ENCODE data around the gene UTS2R.
"Not testable (repeated sequence)": the region's sequence is repeated elsewhere in the genome, so short reads cannot be mapped to it uniquely, and the experiment has no call there.

The UTS2R gene

DNA sequence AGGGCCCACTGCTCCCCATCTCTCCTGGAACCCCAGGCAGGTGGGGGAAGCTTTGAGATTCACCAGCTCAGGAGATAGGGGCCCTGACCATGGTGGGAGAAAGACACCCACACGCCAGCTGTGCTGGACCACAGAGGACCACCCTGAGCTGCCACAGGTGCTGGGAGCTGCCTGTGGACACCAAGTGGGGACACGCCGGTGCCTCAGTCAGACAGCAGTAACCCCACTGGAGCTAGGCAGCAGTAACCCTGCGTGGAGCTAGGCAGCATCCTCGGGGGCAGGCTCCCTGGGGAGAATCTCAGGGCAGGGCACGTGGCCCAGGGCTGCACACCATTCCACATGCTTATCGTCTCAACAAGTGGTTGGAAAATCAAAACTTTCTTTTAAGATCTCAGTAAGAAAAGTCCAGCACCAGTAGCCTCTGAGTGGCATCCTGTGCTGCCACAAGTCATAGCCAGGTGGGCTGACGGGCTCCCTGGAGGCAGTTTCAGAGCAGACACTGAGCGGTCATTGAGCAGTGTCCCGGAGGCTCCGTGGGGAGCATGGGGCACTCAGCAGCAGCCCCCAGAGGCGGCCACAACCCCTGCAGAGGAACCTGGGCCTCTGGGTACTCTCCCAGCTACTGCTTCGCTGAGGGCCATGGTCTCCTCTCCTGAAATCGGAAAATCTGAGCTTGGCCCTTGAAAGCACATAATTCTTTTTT lies 38.6 kb downstream of the UTS2R start:
- no peak for ATAC-seq
- Mint-ChIP-seq H3K27ac (no peak overlapping the region), H3K36me3 (peaks cover 67% of the 10 kb centered on the region), H3K4me3 (no peak overlapping the region), H3K27me3 (no peaks in the 10 kb centered on the region), H3K9me3 (no peaks in the 10 kb centered on the region), H3K4me1 (peaks cover 39% of the 10 kb centered on the region)

DNA sequence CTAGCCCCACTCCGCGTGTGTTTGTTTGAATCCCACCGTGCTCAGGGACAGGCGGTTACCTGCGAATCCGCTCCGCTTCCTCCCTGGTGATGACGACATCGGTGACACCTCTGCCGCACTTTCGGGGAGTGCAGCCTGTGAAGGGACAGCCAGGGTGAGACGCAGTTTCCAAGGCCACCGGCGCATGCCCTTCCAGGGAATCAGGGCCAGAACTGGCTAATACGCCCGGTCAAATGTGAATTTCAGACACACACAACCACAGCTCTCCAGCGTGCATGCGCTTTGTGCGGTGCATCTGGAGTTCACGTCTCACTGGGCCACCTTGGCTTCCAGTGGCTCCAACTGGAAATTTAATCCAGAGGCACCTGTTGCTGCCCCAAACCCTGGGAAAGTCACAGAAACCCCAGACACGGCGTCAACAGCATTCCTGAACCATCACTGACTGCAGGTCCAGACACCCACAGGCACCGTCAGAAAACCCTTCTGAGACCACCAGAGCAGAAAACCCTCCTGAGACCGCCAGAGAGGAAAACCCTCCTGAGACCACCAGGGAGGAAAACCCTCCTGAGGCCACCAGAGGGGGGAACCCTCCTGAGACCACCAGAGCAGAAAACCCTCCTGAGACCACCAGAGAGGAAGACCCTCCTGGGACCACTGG lies 40.0 kb downstream of the UTS2R start:
- H3K27ac Mint-ChIP-seq, result no peak overlapping the region

DNA sequence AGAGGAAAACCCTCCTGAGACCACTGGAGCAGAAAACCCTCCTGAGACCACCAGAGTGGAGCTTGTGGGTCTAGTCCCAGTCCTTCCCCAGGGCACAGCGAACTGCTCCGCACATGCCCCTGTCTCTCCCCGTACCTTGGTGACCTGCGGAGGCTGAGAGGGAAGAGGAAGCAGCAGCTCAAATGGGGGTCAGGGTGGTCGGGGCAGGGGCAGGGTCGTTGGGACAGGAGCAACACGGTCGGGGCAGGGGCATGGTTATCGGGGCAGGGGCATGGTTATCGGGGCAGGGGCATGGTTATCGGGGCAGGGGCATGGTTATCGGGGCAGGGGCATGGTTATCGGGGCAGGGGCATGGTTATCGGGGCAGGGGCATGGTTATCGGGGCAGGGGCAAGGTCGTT lies 40.5 kb downstream of the UTS2R start:
- H3K27ac Mint-ChIP-seq, result not testable (repeated sequence)

More for the DNA sequence above, 40.0 kb downstream of the UTS2R start:
- Mint-ChIP-seq H3K4me3 (no peak overlapping the region), H3K36me3 (peaks cover 65% of the 10 kb centered on the region), H3K4me1 (peaks cover 47% of the 10 kb centered on the region), H3K27me3 (no peaks in the 10 kb centered on the region), H3K9me3 (no peaks in the 10 kb centered on the region)
- ATAC-seq, result no peak

DNA sequence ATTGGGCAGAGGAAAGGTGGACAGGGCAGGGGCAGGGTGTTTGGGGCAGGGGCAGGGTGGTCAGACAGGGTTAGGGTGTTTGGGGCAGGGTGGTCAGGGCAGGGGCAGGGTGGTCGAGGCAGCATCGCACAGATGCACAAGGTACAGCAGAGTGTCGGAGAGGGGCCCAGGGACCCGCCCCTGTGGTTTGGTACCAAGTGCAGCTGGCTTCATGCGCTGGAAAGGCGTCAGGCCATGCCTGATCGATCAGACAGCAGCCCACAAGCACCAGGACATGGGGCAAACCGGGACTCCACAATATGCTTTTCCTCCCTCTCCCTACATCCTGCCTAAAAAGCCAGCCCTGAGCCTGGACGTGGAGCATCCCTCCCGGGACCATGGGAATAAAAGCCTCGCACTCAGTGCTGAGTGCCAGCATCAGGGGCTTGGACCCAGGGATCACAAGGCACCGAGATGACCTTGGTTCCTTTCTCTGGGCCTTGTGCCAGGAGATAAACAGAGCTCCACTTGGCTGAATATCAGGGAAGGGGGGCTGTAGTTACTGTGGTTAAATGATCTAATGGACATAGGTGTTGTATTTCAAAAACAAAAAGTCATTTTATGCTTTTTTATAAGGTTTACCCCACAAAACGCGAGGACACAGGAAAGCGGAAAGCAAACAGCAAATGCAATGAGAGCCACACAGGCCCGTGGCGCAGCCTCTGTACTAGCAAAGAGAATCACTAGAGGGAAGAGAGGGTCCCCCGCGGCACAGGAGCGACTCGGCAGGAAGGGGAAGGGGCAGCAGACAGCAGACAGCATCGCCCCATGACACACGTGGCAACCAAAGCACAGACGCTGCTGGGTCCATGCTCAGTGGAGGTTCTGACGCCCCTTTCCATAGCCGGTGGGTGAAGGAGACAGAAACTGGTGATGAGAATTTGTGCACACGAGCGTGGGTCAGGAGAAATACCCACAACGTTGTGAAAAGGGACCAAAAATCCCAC lies 41.3 kb downstream of the UTS2R start:
- no peak overlapping the region for H3K4me3 Mint-ChIP-seq
- no peak for ATAC-seq
- H3K36me3 Mint-ChIP-seq, result peaks cover 57% of the 10 kb centered on the region
- no peaks in the 10 kb centered on the region for H3K9me3 Mint-ChIP-seq
- no peak overlapping the region for H3K27ac Mint-ChIP-seq
- H3K27me3 Mint-ChIP-seq, result no peaks in the 10 kb centered on the region
- H3K4me1 Mint-ChIP-seq, result peaks cover 44% of the 10 kb centered on the region

More for the DNA sequence above, 40.5 kb downstream of the UTS2R start:
- not testable (repeated sequence) for ATAC-seq, H3K27me3 Mint-ChIP-seq, H3K9me3 Mint-ChIP-seq, H3K4me3 Mint-ChIP-seq
- H3K36me3 Mint-ChIP-seq, result peaks cover 65% of the 10 kb centered on the region
- peaks cover 47% of the 10 kb centered on the region for H3K4me1 Mint-ChIP-seq

DNA sequence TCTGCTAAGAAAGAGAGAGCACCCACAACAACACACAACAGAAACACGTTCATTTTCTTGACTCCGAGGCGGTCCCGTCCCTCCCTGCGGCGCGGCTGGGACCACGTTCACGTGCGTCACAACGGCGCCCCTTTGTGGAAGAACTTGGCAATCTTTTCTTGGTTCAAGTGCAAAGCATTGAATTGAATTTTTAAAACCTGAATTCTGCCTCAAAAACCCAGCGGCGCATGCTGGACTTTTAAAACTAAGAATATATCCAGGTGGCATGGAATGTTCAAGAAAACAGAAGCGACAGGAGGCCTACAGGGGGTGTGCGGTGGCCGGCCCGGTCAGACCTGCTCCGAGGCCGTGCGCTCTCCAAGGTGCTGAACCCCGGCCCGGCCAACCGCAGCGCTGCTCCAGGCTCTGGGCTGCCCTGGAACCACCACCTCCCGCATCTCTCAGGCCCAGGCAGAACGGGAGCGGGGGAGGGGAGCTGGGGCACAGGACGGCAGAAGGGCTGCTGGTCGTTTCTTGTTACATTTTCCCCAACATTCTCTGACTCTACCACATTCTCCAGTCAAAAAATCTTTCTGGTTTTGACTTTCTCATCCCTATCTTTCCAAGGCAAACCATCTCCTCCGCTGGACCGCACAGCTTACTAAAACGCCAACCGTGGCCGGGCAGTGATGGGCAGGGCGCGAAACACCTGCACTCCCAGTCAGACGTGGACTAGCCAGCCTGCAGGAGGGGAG lies 43.1 kb downstream of the UTS2R start:
- Mint-ChIP-seq H3K9me3 (no peaks in the 10 kb centered on the region), H3K4me3 (no peak overlapping the region), H3K36me3 (peaks cover 39% of the 10 kb centered on the region), H3K27me3 (no peaks in the 10 kb centered on the region), H3K4me1 (peaks cover 40% of the 10 kb centered on the region), H3K27ac (no peak overlapping the region)
- ATAC-seq, result peak; percentile 53

DNA sequence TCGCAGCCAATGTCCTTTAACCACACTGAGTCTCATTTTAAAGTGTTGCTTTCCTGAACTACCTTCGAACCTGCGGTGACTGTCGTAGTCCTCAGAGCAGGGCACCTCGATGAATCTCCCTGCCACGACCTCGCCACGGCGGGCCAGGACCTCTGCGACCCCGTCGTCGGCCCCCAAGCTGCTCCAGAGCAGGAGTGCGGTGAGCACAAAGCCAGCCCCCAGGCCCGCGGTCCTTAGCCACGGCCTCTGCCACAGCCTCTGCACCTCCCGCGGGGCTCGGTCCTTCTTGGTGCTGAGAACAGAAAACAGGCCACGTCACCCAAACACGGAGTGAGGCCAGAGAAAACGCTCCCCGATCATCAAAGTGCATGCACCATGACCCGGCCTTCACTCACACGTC lies 43.8 kb downstream of the UTS2R start:
- ATAC-seq, result no peak
- H3K36me3 Mint-ChIP-seq, result peaks cover 45% of the 10 kb centered on the region
- H3K4me1 Mint-ChIP-seq, result peaks cover 46% of the 10 kb centered on the region
- no peak overlapping the region for H3K27ac Mint-ChIP-seq
- no peaks in the 10 kb centered on the region for H3K27me3 Mint-ChIP-seq
- H3K9me3 Mint-ChIP-seq, result no peaks in the 10 kb centered on the region
- H3K4me3 Mint-ChIP-seq, result no peak overlapping the region

DNA sequence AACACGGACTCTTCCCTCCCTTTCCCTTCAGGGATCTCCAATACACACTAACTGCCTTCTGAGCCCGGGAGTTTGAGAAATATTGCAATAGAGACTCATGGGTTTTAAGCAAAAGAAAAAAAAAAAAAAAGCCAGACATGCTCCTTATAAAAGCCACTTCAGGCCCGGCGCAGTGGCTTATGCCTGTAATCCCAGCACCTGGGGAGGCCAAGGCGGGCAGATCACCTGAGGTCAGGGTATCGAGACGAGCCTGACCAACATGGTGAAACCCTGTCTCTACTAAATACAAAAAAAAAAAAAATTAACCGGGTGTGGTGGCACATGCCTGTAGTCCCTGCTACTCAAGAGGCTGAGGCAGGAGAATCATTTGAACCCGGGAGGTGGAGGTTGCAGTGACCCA lies 44.2 kb downstream of the UTS2R start:
- Mint-ChIP-seq H3K9me3 (no peaks in the 10 kb centered on the region), H3K4me1 (peaks cover 46% of the 10 kb centered on the region), H3K27me3 (no peaks in the 10 kb centered on the region), H3K27ac (no peak overlapping the region), H3K36me3 (peaks cover 47% of the 10 kb centered on the region), H3K4me3 (no peak overlapping the region)
- ATAC-seq, result no peak

DNA sequence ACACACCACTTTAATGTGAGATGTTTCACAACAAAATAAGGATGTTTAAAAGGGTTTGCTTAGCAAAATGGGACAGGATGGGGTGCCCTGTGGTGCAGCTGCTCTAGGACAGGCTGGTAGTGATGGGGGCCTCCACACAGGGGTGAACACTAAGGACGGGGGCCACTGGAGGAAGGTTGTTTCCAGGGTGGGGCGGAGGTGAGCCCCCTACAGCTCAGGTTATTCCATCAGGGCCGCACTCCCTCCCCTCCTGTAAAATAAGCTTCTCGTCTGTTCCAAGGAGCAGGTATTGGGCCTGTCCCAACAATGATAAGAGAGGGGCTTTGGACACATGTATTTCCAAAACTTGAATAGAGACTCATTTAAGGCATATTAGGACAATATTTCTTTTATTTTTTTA lies 44.7 kb downstream of the UTS2R start:
- ATAC-seq, result no peak
- Mint-ChIP-seq H3K9me3 (no peaks in the 10 kb centered on the region), H3K4me1 (peaks cover 46% of the 10 kb centered on the region), H3K4me3 (no peak overlapping the region), H3K27me3 (no peaks in the 10 kb centered on the region), H3K36me3 (peaks cover 51% of the 10 kb centered on the region), H3K27ac (no peak overlapping the region)

DNA sequence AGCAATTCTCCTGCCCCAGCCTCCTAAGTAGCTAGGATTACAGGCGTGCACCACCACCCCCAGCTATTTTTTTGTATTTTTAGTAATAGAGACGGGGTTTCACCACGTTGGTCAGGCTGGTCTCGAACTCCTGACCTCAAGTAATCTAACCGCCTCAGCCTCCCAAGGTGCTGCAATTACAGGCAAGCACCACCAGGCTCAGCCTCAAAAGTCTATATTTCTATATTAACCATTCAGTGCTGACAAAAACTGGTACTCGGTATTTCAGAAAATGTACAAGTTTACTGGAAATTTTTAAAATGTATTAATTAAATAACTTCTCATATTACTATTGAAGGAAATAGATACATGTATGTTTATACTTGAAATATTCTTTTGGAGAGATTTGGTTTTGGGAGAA lies 45.2 kb downstream of the UTS2R start:
- H3K27ac Mint-ChIP-seq, result no peak overlapping the region
- peaks cover 46% of the 10 kb centered on the region for H3K4me1 Mint-ChIP-seq
- no peaks in the 10 kb centered on the region for H3K9me3 Mint-ChIP-seq
- H3K27me3 Mint-ChIP-seq, result no peaks in the 10 kb centered on the region
- H3K36me3 Mint-ChIP-seq, result peaks cover 51% of the 10 kb centered on the region
- no peak overlapping the region for H3K4me3 Mint-ChIP-seq
- ATAC-seq, result no peak

DNA sequence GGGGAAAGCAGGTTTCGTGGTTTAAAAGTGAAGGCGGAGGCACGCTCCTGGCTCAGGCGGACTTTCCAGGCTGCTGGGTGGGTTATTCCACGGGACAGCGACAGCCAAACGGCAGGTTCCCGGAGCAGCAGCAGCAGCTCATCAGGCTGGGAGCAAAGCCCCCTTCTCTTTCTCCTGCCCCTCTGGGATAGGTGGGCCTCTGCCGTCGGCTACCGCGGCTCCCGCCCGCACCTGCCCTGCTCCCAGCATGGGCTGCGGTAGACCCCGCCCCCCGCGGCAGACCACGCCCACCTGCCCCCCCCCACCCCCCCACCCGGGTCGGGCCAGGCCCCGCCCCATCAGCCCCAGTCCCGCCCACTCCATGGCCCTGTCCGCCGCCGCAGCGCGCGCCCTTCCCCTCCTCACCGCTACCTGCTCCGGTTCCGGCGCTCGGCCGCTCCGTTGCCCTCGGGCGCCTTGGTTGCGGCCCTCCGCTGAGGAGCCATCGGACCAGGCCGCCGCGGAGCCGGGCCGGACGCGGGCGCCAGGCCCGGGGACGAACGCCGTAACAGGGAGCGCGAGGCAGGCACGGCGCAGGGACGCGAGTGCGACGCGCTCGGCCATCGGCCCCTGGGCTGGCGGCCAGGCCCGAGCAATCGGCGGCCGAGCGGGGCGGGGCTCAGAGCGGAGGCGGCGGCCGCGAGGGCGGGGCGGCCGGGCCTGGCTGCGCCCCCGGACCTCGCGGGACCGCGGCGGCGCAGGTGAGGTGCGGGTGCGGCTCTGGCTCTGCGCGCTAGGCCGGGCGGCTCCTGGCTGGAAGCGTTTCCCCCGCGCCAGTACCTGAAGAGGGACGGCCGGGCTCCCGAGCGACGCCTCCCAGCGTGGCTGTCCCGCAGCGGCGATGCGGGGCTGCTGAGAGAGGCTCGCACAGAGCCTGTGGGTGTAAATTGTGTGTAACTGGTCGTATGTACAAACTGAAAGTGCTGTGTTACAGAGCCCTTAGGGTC lies 46.7 kb downstream of the UTS2R start, which contains the start of the genes HEXD and OGFOD3:
HEXD (plus strand) TSS at position 347 of the 986 bp plus-strand sequence. CDS start 1,453 bp downstream, outside the sequence.
OGFOD3 (minus strand) TSS at position 586 of the 986 bp plus-strand sequence; CDS start at position 485, 101 bp downstream.
- ATAC-seq, result peak; percentile 95
- Mint-ChIP-seq H3K27ac (peak within 1 kb of the TSS; percentile 54), H3K4me1 (peaks cover 44% of the 10 kb centered on the region), H3K27me3 (no peaks in the 10 kb centered on the region), H3K4me3 (peak within 1 kb of the TSS; percentile 81), H3K36me3 (peaks cover 57% of the 10 kb centered on the region), H3K9me3 (no peaks in the 10 kb centered on the region)

DNA sequence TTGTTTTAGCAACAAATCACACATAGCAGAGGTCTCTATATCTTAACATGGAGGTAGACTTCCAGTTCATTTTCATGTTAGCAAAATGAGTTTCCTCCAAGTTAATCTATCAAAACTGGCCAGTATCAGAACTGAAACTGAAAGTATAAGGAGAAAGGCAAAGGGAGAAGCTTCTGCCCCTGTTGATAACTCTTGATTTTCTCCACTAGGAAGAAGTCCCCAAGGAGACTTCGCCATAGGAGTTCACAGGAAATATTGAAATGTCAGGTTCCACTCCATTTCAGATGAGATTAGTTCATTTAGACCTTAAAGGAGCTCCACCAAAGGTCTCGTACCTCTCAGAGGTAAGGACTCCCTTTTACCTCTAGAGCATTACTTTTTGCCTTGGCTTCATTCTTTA lies 48.0 kb downstream of the UTS2R start:
- ATAC-seq, result no peak
- no peaks in the 10 kb centered on the region for H3K27me3 Mint-ChIP-seq

DNA sequence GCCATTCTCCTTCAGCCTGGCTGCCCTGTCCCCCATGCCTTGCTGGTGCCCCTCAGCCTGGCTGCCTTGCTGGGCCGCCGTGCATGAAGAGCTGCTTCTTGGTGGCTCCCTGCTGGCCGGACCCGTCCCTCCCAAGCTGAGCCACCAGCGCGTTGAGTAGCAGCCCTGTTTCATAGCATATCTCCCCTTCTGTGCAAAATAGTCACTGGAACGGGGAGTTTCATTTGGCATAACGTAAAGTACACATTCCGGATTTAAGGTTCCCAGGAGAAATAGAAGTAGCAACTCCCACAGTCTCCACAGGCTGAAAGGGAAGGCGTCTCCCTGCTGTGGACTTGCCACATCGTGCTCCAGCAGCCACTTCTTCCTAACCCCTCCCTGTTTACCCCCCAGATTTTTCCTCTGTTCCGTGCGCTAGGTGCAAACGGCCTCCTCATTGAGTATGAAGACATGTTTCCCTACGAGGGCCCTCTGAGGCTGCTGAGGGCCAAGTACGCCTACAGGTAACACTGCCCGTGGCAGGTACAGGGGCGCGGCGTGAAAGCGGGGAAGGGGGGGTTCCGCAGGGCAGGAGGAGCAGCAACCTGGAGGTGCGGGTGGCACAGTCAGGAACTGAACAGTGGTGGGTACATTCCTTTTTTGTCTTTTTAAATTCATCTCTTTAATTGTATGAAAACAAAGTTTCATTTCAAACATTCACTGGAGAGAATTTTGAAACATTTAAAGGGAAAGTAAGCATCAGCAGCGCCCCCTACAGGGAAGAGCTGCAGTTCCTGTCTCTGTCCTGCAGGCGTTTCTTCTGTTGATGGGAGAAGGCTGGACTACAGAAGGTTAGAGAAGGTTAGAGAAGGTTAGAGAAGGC lies 52.7 kb downstream of the UTS2R start:
- peaks cover 48% of the 10 kb centered on the region for H3K4me1 Mint-ChIP-seq
- no peak overlapping the region for H3K4me3 Mint-ChIP-seq
- H3K36me3 Mint-ChIP-seq, result peaks cover 67% of the 10 kb centered on the region
- no peaks in the 10 kb centered on the region for H3K27me3 Mint-ChIP-seq
- peak overlapping the region; percentile 70 for H3K27ac Mint-ChIP-seq
- ATAC-seq, result peak; percentile 57
- no peaks in the 10 kb centered on the region for H3K9me3 Mint-ChIP-seq

More for the DNA sequence above, 48.0 kb downstream of the UTS2R start:
- Mint-ChIP-seq H3K27ac (peak overlapping the region; percentile 54), H3K4me3 (peak overlapping the region; percentile 81), H3K36me3 (peaks cover 55% of the 10 kb centered on the region), H3K9me3 (no peaks in the 10 kb centered on the region), H3K4me1 (peaks cover 45% of the 10 kb centered on the region)

DNA sequence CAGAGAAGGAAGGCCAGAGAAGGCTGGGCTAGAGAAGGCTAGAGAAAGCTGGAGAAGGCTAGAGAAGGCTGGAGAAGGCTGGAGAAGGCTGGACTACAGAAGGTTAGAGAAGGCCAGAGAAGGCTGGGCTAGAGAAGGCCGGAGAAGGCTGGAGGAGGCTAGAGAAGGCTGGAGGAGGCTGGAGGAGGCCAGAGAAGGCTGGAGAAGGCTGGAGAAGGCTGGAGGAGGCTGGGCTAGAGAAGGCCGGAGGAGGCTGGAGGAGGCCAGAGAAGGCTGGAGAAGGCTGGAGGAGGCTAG lies 53.2 kb downstream of the UTS2R start:
- H3K9me3 Mint-ChIP-seq, result no peaks in the 10 kb centered on the region
- H3K27ac Mint-ChIP-seq, result peak overlapping the region; percentile 70
- no peaks in the 10 kb centered on the region for H3K27me3 Mint-ChIP-seq
- ATAC-seq, result no peak
- H3K36me3 Mint-ChIP-seq, result peaks cover 72% of the 10 kb centered on the region
- H3K4me3 Mint-ChIP-seq, result no peak overlapping the region
- peaks cover 48% of the 10 kb centered on the region for H3K4me1 Mint-ChIP-seq
